Lower leg skin (tissue), 3 donors: Measurements from ENCODE around the gene GSTM1.

Experiments used
- CTCF ChIP-seq, 3 donors: fragments of 450-650 bp; IDR thresholded peaks; one replicate each; pipeline ENCODE4 v1.5.1; 2016; ENCODE audit warnings: antibody characterized with exemption in 3 of 3, mild to moderate bottlenecking in 3 of 3, moderate library complexity in 2 of 3
- POLR2A ChIP-seq, 2 donors: fragments of 450-650 bp; IDR thresholded peaks; one replicate each; pipeline ENCODE4 v1.6.1; 2016 to 2017; ENCODE audit warnings: antibody characterized with exemption in 2 of 2, mild to moderate bottlenecking in 1 of 2, moderate library complexity in 1 of 2

GRCh38 chr1:109691759-109692158 lies 4.1 kb downstream of the GSTM1 start:
- TF ChIP-seq CTCF (IDR thresholded peaks at IDR 0.05) = no peak
- no peak for TF ChIP-seq POLR2A (IDR thresholded peaks at IDR 0.05)
